DND-41 (cell line): ENCODE data around the gene OTUB1.

ENCODE experiments used
- CTCF ChIP-seq: IDR thresholded peaks from 2 replicates; pipeline ENCODE4 v1.5.1; 2012; ENCODE audit warnings: borderline replicate concordance, low read length, moderate library complexity, mild to moderate bottlenecking; ENCODE audit not compliant: poor library complexity, severe bottlenecking; ENCODE audit errors: extremely low read depth
- EZH2 ChIP-seq: IDR thresholded peaks from 3 replicates; pipeline ENCODE4 v1.6.1; 2012; ENCODE audit warnings: borderline replicate concordance, low read depth, mild to moderate bottlenecking, moderate library complexity, low read length, inconsistent platforms; ENCODE audit not compliant: severe bottlenecking

- TF ChIP-seq CTCF (no peak), EZH2 (no peak)
These were observed 18.3 kb downstream of the OTUB1 start for GRCh38 chr11:64004590-64004984.
